H9 (cell line): ENCODE data around the gene DAB2IP. TPM values are rescaled to one million over a fixed set of nuclear protein-coding genes. Genes with fewer than 3 reads are reported as not detected.

Source experiments
- DNase-seq: peaks from one replicate; pipeline ENCODE4 v3.0.0-alpha.2; 2017
- H2AFZ ChIP-seq: one replicate; pipeline ENCODE4 v1.6.1; 2013; ENCODE audit warnings: mild to moderate bottlenecking, low read length, control low read depth, moderate library complexity
- H2AK5ac ChIP-seq: 2 replicates; pipeline ENCODE4 v1.6.1; 2013; ENCODE audit warnings: low read length, control low read depth, mixed read lengths; ENCODE audit not compliant: insufficient read length
- H2BK120ac ChIP-seq: one replicate; pipeline ENCODE4 v1.6.1; 2013; ENCODE audit warnings: low read depth, mild to moderate bottlenecking, low read length, control low read depth, inconsistent platforms; ENCODE audit not compliant: poor library complexity, severe bottlenecking
- H2BK12ac ChIP-seq: 2 replicates; pipeline ENCODE4 v1.6.1; 2013; ENCODE audit warnings: low read length, control low read depth, mixed read lengths, low read depth; ENCODE audit not compliant: insufficient read length
- H2BK15ac ChIP-seq: 2 replicates; pipeline ENCODE4 v1.6.1; 2013; ENCODE audit warnings: low read depth, low read length, control low read depth
- H2BK20ac ChIP-seq: one replicate; pipeline ENCODE4 v1.6.1; 2013; ENCODE audit warnings: low read depth, mild to moderate bottlenecking, low read length, control low read depth, inconsistent platforms; ENCODE audit not compliant: poor library complexity, severe bottlenecking
- H2BK5ac ChIP-seq: 2 replicates; pipeline ENCODE4 v1.6.1; 2013; ENCODE audit warnings: low read length, control low read depth, mixed read lengths; ENCODE audit not compliant: insufficient read length
- H3K14ac ChIP-seq: 2 replicates; pipeline ENCODE4 v1.6.1; 2013; ENCODE audit warnings: low read length, control low read depth; ENCODE audit not compliant: insufficient read depth
- H3K18ac ChIP-seq: 2 replicates; pipeline ENCODE4 v1.6.1; 2013; ENCODE audit warnings: low read depth, mild to moderate bottlenecking, mixed read lengths, low read length, control low read depth; ENCODE audit not compliant: insufficient read length
- H3K23ac ChIP-seq: 2 replicates; pipeline ENCODE4 v1.6.1; 2013; ENCODE audit warnings: low read length, control low read depth, mixed read lengths, low read depth; ENCODE audit not compliant: insufficient read length
- H3K23me2 ChIP-seq: 2 replicates; pipeline ENCODE4 v1.6.1; 2013; ENCODE audit warnings: low read depth, mild to moderate bottlenecking, mixed read lengths, low read length, control low read depth; ENCODE audit not compliant: insufficient read length, poor library complexity, severe bottlenecking
- H3K27ac ChIP-seq: 2 replicates; pipeline ENCODE4 v1.5.1; 2013; ENCODE audit warnings: low read length, control low read depth, mixed read lengths, low read depth; ENCODE audit not compliant: insufficient read length
- H3K27me3 ChIP-seq: 2 replicates; pipeline ENCODE4 v1.6.1; 2013; ENCODE audit warnings: low read length, control low read depth, inconsistent platforms; ENCODE audit not compliant: insufficient read depth
- H3K4ac ChIP-seq: 2 replicates; pipeline ENCODE4 v1.6.1; 2013; ENCODE audit warnings: low read depth, mild to moderate bottlenecking, control low read depth, inconsistent platforms, low read length, moderate library complexity
- H3K4me1 ChIP-seq: 2 replicates; pipeline ENCODE4 v1.6.1; 2013; ENCODE audit warnings: low read length, control low read depth, inconsistent platforms; ENCODE audit not compliant: insufficient read depth
- H3K4me2 ChIP-seq: 2 replicates; pipeline ENCODE4 v1.6.1; 2013; ENCODE audit warnings: low read length, control low read depth, mixed read lengths; ENCODE audit not compliant: insufficient read length, insufficient read depth
- H3K56ac ChIP-seq: 2 replicates; pipeline ENCODE4 v1.6.1; 2013; ENCODE audit warnings: low read depth, mild to moderate bottlenecking, mixed read lengths, low read length, control low read depth; ENCODE audit not compliant: insufficient read length
- H3K79me1 ChIP-seq: 2 replicates; pipeline ENCODE4 v1.6.1; 2013; ENCODE audit warnings: low read depth, mild to moderate bottlenecking, moderate library complexity, low read length, control low read depth, inconsistent platforms; ENCODE audit not compliant: insufficient read depth, poor library complexity, severe bottlenecking
- H3K79me2 ChIP-seq: 2 replicates; pipeline ENCODE4 v1.6.1; 2013; ENCODE audit warnings: low read length, control low read depth, inconsistent platforms; ENCODE audit not compliant: insufficient read depth
- H3K9ac ChIP-seq: 2 replicates; pipeline ENCODE4 v1.6.1; 2013; ENCODE audit warnings: low read length, control low read depth, mixed read lengths; ENCODE audit not compliant: insufficient read length; ENCODE audit errors: extremely low read depth
- H3K9me3 ChIP-seq: one replicate; pipeline ENCODE4 v1.6.1; 2013; ENCODE audit warnings: low read depth, low read length, inconsistent platforms; ENCODE audit not compliant: control insufficient read depth
- H3T11ph ChIP-seq: one replicate; pipeline ENCODE4 v1.6.1; 2013; ENCODE audit warnings: mild to moderate bottlenecking, low read length, control low read depth, inconsistent platforms
- H4K20me1 ChIP-seq: one replicate; pipeline ENCODE4 v1.6.1; 2013; ENCODE audit not compliant: control insufficient read depth, insufficient read length, insufficient read depth
- H4K5ac ChIP-seq: 2 replicates; pipeline ENCODE4 v1.6.1; 2013; ENCODE audit warnings: low read depth, mild to moderate bottlenecking, mixed read lengths, low read length, control low read depth; ENCODE audit not compliant: insufficient read length
- H4K8ac ChIP-seq: replicated peaks from 2 replicates; pipeline ENCODE4 v1.6.1; 2013; ENCODE audit warnings: low read length, control low read depth, mixed read lengths, low read depth; ENCODE audit not compliant: insufficient read length
- H4K91ac ChIP-seq: 2 replicates; pipeline ENCODE4 v1.6.1; 2013; ENCODE audit warnings: low read depth, mild to moderate bottlenecking, moderate library complexity, mixed read lengths, low read length, control low read depth; ENCODE audit not compliant: insufficient read length
- H3K27ac Mint-ChIP-seq, 3 experiments: 2 replicates in 2 of 3; 3 replicates in 1 of 3; pipeline ENCODE4 v1.8.0; 2020 to 2021; ENCODE audit warnings: mixed read lengths in 3 of 3, mild to moderate bottlenecking in 1 of 3, moderate library complexity in 1 of 3
- H3K27me3 Mint-ChIP-seq: 2 replicates; pipeline ENCODE4 v1.8.0; 2021; ENCODE audit warnings: low read depth, mild to moderate bottlenecking, moderate library complexity, mixed read lengths
- H3K36me3 Mint-ChIP-seq, 3 experiments: 2 replicates in 2 of 3; 3 replicates in 1 of 3; pipeline ENCODE4 v1.8.0; 2020 to 2021; ENCODE audit warnings: low read depth in 3 of 3, mixed read lengths in 3 of 3; ENCODE audit not compliant: insufficient read depth in 1 of 3
- H3K4me1 Mint-ChIP-seq, 2 experiments: 2 replicates each; pipeline ENCODE4 v1.8.0; 2020; ENCODE audit warnings: mixed read lengths in 2 of 2
- H3K4me3 Mint-ChIP-seq, 2 experiments: 2 replicates in 1 of 2; 3 replicates in 1 of 2; pipeline ENCODE4 v1.8.0; 2020 to 2021; ENCODE audit warnings: mild to moderate bottlenecking in 2 of 2, mixed read lengths in 2 of 2, moderate library complexity in 1 of 2
- H3K9me3 Mint-ChIP-seq, 2 experiments: 2 replicates in 1 of 2; 3 replicates in 1 of 2; pipeline ENCODE4 v1.8.0; 2020; ENCODE audit warnings: mild to moderate bottlenecking in 2 of 2, mixed read lengths in 2 of 2, moderate library complexity in 1 of 2
- WGBS: extraction: QIAGEN DNeasy Blood & Tissue Kit; methylation state at CpG from one replicate; pipeline ENCODE4 v1.1.7; 2013; ENCODE audit warnings: missing lambda C conversion rate, low lambda C conversion rate, mixed read lengths; ENCODE audit not compliant: insufficient read length; ENCODE audit errors: extremely low coverage; 5-methylcytosine and 5-hydroxymethylcytosine counted together
- total RNA-seq: library from RNA; stranded (reverse); gene quantifications from 2 replicates; pipeline ENCODE4 v1.2.1, GENCODE V29; 2021
- TF ChIP-seq, protein P1 (sequence below): fragments of 200-600 bp; sonication (generic); conservative IDR thresholded peaks from 3 replicates; pipeline ENCODE4 v1.8.0; 2021; ENCODE audit warnings: antibody characterized with exemption, mild to moderate bottlenecking

The DAB2IP gene
- total RNA-seq, 1 experiment from 2014 or later, result 22.6 TPM

DNA sequence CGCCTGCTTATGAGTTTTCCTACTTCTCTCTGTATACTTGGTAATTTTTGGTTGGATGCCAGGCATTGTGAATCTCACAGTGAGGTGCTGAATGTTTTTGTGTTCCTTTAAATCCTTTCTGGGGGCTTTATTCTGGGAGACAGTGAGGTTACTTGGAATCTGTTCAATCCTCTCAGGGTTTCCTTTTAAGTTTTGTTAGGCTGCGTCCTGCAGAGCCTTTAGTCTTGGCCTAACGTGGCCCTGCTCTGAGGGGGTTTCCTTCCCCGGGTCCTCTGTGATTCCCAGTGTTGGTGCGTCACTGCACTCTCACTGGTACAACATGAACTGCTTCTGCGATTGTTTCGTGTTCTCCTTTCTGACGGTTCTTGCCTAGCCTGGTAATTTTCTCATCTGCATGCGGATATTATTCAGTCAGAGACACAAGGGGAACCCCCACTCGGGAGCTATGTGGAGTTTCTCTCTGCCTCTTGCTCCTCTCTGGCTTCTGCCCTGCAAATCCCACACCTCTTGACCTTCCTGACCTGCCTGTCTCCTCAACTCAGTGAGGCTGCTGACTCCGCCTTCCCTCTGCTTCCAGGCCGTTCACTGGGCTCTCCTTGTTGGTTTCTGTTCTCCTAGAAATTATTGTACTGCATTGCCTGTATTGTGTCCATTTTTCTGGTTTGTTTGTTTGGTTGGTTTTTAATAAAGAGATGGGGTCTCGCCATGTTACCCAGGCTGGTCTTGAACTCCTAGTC is 128.1 kb downstream of the DAB2IP start:
- Histone ChIP-seq H3T11ph (no peak overlapping the region), H3K4ac (no peak overlapping the region), H2BK5ac (no peak overlapping the region), H4K8ac (no peak overlapping the region), H3K79me1 (no peaks in the 10 kb centered on the region), H2AFZ (no peak overlapping the region), H2BK20ac (no peak overlapping the region), H2BK12ac (no peak overlapping the region), H3K14ac (no peak overlapping the region), H3K18ac (no peak overlapping the region), H3K23me2 (no peaks in the 10 kb centered on the region), H4K20me1 (no peaks in the 10 kb centered on the region), H2AK5ac (no peak overlapping the region), H4K5ac (no peak overlapping the region), H3K27me3 (no peaks in the 10 kb centered on the region), H3K27ac (no peak overlapping the region), H2BK120ac (no peak overlapping the region), H3K4me2 (no peak overlapping the region), H3K9ac (no peak overlapping the region), H4K91ac (no peak overlapping the region), H3K79me2 (no peaks in the 10 kb centered on the region), H3K23ac (no peak overlapping the region), H3K4me1 (peaks cover 2% of the 10 kb centered on the region; the same call in 1 of the 2 replicates), H3K56ac (no peak overlapping the region), H2BK15ac (no peak overlapping the region), H3K9me3 (no peaks in the 10 kb centered on the region)
- peak overlapping the region in 2 of 3 experiments; percentile 2 to 64; a peak in 4 of 7 replicates for H3K27ac Mint-ChIP-seq
- DNase-seq, result peak; percentile 23
- no CpG with 5 or more reads among the region's 13 CpGs for WGBS
- H3K4me1 Mint-ChIP-seq, result peaks cover 34 to 35% of the 10 kb centered on the region in 2 experiments
- TF ChIP-seq, protein P1, sequence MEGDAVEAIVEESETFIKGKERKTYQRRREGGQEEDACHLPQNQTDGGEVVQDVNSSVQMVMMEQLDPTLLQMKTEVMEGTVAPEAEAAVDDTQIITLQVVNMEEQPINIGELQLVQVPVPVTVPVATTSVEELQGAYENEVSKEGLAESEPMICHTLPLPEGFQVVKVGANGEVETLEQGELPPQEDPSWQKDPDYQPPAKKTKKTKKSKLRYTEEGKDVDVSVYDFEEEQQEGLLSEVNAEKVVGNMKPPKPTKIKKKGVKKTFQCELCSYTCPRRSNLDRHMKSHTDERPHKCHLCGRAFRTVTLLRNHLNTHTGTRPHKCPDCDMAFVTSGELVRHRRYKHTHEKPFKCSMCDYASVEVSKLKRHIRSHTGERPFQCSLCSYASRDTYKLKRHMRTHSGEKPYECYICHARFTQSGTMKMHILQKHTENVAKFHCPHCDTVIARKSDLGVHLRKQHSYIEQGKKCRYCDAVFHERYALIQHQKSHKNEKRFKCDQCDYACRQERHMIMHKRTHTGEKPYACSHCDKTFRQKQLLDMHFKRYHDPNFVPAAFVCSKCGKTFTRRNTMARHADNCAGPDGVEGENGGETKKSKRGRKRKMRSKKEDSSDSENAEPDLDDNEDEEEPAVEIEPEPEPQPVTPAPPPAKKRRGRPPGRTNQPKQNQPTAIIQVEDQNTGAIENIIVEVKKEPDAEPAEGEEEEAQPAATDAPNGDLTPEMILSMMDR, result no peak
- no peak overlapping the region for H3K4me3 Mint-ChIP-seq
- no peaks in the 10 kb centered on the region; a peak in 1 of 5 replicates for H3K9me3 Mint-ChIP-seq
- no peaks in the 10 kb centered on the region for H3K27me3 Mint-ChIP-seq
- H3K36me3 Mint-ChIP-seq, result peaks cover 43 to 70% (median 45%) of the 10 kb centered on the region in 3 experiments; a peak in 6 of 7 replicates
